NOMO-1 (cell line): ENCODE results near the gene PRSS16.
"Not testable (repeated sequence)": the region's sequence is repeated elsewhere in the genome, so short reads cannot be mapped to it uniquely, and the experiment has no call there.

Experiments used
- DNase-seq, 2 experiments: peaks; one replicate each; lab custom pipeline; 2025; ENCODE audit not compliant: unreplicated experiment in 2 of 2; lab: John Stamatoyannopoulos, UW

Gene PRSS16

GRCh38 chr6:27241443-27241842, 6.1 kb upstream of the PRSS16 start:
- DNase-seq, result no peak

DNA sequence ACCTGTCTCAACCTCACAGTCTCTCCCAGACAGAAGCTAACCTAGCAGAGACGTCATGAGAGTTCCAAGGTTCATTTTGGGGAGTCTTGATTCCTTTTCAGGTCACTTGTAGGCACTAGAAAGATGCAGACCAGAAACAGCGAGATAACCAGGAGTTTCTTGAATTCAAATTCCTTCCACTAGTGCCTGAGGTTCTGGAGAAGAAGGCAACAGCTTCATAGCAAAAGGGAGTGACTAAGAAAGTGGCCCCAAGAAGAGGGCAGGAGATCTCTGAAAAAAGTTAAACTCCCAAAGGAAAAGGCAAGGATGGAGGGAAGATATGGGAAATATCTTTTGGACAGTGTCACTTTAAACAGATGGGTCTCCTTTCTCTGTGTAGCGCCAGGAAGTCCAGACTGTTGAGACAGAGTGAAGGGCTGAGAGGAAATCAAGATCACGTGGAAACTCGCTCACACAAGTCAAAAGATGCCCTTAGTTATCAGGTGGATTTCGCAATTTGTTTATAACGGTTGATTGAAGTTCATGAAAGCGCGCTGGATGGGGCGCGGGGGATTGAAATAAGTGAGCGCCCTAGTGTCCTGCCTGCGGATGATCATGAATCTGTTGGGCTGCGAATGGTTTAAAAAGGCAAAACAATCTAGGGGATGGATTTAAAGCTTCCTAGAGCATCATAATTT, 4.8 kb upstream of the PRSS16 start:
- no peak for DNase-seq

DNA sequence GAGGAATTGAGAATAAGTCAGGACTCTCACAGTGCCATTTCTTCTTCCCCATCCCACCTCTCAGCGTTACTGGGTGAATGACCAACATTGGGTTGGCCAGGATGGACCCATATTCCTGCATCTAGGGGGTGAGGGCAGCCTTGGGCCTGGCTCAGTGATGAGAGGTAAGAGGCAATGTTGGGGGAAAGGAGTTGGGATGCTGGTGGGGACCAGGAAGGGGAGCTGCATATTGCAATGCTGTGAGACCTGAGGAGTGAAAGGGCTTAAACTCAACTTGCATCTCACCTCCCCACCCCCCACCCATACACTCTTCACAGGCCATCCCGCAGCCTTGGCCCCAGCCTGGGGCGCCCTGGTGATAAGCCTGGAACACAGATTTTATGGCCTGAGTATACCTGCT, 1.3 kb downstream of the PRSS16 start:
- no peak for DNase-seq

DNA sequence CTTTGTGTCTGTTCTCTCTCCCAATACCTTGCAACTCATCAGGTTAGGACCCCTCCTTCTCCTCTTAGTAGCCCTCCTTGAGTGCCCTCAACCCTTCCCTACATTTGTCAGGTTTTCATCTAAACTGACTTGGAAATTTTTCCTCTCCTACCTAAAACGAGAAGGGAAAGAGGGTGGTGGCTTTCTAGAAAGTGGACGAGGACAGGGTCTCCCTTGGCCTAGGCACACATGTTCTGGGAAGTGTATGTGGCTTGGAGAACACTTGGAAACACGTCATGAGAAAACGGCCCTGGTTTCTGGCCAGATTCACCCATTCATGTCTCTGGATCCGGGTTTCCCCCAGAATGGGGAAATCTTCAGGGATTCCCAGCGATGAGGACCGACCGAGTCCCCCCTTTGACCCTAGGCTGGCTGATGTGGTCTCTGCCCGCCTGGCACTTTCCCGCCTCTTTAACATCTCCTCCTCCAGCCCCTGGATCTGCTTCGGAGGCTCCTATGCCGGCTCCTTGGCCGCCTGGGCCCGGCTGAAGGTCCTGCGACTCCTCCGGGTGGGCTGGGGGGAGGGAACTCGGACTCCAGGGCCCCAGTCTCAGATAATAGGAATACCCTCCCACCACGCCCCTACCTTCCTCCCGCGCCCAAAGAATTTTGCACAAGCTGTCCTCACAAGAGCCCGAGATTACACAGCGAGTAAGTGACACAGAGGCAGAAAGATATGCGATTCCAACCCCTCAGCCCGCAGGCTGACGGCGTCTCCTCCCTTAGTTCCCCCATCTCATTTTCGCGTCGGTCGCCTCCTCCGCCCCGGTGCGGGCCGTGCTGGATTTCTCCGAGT, 3.0 kb downstream of the PRSS16 start:
- DNase-seq, result no peak

DNA sequence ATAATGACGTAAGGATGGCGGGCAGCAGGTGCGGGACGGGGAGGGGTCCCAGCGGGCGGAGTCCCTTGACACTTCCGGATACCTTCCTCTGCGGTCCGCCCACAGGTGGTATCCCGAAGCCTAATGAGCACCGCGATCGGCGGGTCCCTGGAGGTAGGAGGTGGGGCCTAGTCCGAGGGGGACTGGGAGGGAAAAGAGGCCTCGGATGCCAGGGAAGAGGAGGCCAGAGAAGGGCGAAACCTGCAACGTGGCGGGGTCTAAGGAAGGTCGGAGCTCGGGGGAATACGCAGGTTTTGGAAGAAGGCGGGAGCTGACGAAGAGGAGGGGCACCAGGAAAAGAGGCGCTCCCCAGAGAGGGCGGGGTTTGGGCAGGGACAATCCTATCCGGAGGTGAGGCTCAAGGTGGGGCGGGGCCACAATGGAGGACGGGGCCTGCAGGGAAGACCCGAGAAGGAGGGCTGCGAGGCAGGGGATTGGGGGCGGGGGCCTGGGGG, 3.7 kb downstream of the PRSS16 start:
- no peak for DNase-seq

DNA sequence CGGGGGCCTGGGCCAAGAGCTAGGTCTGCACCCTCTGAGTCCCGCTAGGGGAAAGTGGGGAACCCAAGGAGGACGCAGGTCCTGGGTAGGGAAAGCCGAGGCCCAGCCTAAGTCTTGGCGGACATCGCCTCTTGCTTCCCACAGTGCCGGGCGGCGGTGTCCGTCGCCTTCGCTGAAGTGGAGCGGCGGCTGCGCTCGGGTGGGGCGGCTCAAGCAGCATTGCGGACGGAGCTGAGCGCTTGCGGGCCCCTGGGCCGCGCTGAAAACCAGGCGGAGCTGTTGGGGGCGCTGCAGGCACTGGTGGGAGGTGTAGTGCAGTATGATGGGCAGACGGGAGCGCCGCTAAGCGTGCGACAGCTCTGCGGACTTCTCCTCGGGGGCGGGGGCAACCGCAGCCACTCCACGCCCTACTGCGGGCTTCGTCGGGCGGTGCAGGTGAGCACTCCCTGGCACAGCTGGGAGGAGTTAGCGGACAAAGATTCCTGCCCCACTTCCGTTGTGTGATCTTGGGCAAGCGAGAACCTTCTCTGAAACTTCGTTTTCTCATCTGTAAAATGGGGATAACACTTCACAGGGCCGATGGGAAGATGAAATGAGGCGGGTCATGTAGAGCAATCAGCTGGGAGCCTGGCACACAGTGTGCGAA, 4.2 kb downstream of the PRSS16 start:
- DNase-seq, result no peak

GRCh38 chr6:27254566-27254965, 7.1 kb downstream of the PRSS16 start:
- no peak for DNase-seq

- DNase-seq, result no peak
Measured at GRCh38 chr6:27255866-27256265, 8.4 kb downstream of the PRSS16 start.

DNA sequence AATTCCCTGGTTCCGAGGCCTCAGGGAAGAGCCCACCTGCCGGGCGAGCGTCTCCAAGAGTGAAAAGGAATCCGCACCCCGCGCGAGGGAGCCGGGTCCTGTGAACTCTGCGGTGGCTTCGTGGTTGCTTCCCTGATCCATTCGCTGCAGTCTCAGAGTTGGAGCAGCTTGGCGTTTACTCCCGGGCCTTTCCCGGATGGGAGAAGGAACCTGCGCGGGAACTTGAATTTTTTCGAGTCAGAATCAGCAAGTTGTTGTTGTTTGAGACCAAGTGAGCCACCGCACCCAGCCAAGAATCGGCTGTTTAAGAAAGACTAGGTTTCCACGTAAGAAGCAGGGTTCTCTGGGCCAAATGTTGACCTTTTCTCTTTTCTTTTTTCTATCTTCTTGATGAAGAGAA, 12.9 kb downstream of the PRSS16 start:
- DNase-seq, result no peak

- DNase-seq, result no peak
Measured at GRCh38 chr6:27260836-27261375, 13.4 kb downstream of the PRSS16 start.

- DNase-seq, result no peak
Measured at GRCh38 chr6:27263886-27264285, 16.4 kb downstream of the PRSS16 start.

GRCh38 chr6:27267003-27267402, 19.5 kb downstream of the PRSS16 start:
- not testable (repeated sequence) for DNase-seq

GRCh38 chr6:27267857-27268434, 20.4 kb downstream of the PRSS16 start:
- no peak for DNase-seq

- DNase-seq, result no peak
Measured at GRCh38 chr6:27268803-27269202, 21.3 kb downstream of the PRSS16 start.

DNA sequence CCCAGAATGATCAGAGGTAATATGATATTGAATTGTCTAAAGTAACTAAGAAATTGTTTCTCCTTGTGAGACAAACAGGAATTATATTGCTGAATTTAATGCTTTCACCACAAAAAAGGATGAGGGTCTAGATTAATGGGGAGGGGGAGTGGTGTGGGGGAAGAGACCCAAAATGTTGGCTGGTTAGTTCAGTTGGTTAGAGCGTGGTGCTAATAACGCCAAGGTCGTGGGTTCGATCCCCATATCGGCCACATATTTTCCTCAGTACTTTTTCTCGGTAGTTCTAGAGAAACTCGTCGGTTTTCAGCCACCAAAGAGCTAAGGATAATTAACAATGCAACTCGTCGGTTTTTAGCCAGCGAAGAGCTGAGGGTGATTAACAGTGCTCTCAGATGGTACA, 26.3 kb downstream of the PRSS16 start:
- DNase-seq, result no peak

- DNase-seq, result no peak
Measured at GRCh38 chr6:27275025-27275956, 27.8 kb downstream of the PRSS16 start.

DNA sequence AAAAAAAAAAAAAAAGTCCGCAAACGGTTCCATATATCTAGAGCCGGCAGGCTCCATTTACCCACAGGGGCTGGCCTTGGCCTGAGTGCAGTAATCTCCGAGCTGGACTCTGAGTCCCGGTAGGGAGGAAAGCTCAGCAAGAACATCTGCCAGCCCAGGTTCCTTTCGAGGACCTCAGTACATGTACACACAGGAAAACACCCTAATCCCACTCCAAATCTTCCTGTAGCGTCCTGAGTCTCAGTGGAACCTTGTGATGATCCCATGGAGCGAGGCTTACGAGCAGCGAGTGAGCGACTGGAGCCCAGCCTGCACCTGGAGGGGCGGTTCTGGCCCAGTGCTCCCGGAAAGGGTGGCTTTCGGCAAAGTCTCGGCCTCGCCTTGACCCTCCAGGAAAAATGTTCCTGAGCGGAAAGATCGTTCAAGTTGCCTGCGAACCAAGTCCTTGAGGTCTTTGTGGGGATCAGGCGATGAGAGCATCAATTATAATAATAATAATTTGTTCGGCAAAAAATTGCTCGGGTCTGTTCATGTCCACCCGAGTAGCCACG, 32.1 kb downstream of the PRSS16 start:
- no peak for DNase-seq

GRCh38 chr6:27280064-27280539, 32.6 kb downstream of the PRSS16 start:
- no peak for DNase-seq

- DNase-seq, result no peak
Measured at GRCh38 chr6:27280540-27281000, 33.1 kb downstream of the PRSS16 start.
